ENCODE measurements around the gene RTCA.
"Not testable (repeated sequence)": the region's sequence is repeated elsewhere in the genome, so short reads cannot be mapped to it uniquely, and the experiment has no call there.

RTCA gene

DNA sequence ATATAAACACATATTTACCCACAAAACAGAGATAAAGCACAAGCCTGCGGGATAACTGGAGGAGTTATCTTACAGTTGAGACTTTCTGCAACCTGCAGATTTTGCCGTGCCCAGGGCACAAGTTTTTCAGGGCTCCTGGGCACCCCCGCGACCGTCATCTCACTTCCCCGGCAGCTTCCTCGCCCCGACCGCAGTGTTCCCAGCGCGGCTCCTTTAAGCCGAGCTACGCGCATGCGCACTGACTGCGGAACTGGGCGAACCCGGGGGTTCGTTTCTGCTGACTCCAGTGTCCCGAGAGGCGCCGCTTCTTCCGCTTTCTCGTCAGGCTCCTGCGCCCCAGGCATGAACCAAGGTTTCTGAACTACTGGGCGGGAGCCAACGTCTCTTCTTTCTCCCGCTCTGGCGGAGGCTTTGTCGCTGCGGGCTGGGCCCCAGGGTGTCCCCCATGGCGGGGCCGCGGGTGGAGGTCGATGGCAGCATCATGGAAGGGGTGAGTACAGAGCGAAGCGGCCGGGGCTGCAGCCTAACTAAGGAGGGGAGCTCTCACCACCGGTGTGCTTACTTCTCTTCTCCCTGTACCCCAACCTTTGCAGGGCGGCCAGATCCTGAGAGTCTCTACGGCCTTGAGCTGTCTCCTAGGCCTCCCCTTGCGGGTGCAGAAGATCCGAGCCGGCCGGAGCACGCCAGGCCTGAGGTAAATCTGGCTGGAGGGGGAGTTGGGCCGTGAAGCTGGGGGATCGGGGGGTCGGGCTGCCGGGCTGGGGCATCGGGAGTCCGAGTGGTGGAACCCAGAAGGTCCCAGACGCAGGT is at the start of gene RTCA:
Gene RTCA (plus strand): TSS at position 286 of the 810 bp plus-strand sequence. CDS start 160 bp downstream, at position 446.
- peak; percentile 98 for DNase-seq

DNA sequence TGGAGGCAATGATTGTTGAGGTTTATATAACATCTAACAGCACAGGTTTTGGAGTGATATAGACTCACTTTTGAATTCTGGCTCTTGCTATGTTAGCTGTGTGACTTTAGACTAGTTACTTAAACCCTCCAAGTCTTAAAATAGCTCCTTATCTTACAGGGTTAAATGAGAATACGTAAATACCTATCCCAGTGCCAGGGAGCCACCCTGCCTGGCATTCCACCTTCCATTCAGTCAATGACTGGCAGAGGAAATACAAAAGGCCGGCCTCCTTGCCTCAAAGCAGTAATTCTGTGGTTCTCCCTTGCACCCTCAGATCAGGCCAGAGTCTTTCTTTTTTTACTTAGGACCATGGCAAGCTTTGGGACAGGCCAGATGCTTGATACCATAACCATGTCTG is 48.2 kb upstream of the RTCA start:
- DNase-seq, result no peak

DNA sequence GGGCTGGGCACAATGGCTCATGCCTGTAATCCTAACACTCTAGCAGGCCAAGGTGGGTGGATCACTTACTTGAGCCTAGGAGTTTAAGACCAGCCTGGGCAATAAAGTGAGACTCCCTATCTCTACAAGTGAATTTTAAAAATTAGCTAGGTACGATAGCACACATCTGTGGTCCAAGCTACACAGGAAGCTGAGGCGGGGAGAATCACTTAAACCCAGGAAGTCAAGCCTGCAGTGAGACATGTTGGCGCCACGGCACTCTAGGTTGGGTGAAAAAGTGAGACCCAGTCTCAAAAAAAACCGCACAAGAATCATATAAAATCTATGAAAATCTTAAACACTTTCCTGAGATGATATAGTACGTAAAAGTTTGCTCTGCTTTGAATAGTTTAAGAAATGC is 46.6 kb upstream of the RTCA start:
- DNase-seq, result peak; percentile 6

GRCh38 chr1:100219883-100220282 is 46.1 kb upstream of the RTCA start:
- no peak for DNase-seq

DNA sequence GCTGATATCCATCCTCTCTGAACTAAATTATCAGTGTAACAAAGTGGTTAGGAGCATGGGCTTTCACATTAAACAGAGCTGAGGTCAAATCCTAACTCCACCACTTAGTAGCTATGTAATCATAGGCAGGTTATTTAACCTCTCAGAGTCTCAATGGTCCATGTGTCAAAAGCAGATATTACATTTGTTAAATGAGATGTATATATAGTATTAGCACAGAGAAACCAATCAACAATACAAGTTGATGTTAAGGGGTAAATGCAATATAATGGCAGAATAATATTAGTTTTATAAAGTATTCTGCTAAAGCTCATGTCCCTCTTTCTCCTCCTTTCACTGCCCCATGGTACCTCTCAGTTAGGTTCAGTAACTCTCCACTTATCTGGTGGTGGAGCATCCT is 43.6 kb upstream of the RTCA start:
- DNase-seq, result no peak

- DNase-seq, result no peak
Measured at GRCh38 chr1:100229681-100230443, 36.2 kb upstream of the RTCA start.

DNA sequence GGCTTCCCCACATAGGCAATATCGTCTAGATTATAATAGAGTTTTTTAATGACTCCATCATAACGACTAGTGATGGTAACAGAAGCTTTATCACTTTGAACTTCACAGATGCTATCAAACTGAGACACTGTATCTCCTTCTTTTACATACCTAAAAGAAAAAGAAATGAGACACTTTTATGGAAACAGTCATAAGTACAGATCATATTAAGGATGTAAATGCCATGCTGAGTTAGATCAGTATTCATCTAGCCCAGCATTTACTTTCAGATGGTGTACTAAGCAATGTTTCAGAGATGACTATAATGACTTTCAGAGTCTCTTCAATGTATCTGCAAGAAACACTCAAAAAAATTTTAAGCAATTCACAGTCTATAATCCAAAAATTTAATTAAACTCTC is 35.3 kb upstream of the RTCA start:
- DNase-seq, result no peak

- DNase-seq, result no peak
Measured at GRCh38 chr1:100231721-100232120, 34.3 kb upstream of the RTCA start.

DNA sequence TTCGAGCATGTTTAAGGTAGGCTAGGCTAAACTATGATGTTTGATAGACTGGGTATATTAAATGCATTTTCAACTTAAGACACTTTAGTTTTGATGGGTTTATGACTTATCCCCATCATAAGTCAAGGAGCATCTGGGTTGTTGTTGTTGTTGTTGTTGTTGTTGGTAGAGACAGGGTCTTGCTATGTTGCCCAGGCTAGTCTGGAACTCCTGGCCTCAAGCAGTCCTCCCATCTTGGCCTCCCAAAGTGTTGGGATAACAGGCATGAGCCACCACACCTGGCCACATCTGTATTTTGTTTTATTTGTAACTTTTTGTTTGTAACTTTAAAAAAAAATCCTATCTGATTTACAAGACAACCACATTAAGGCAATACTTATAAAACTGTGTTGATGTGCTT is 33.9 kb upstream of the RTCA start:
- DNase-seq, result no peak

GRCh38 chr1:100233566-100233965 is 32.5 kb upstream of the RTCA start:
- DNase-seq, result not testable (repeated sequence)

DNA sequence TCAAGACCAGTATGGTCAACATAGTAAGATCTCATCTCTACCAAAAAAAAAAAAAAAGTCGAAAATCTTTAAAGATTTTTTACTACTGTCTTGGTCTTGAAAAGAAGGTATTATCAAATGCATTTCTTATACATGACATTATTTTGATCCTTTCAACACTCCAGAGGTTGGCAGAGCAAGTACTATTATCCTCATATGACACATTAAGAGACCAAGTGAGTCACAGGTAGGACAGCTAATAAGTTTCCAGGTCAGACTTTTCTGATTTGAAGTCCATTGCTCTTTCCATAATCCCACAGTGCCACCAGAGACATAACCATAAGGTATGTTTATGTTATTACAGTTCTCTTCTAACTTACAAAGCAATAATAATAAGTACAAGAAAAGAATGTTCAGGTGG is 31.6 kb upstream of the RTCA start:
- no peak for DNase-seq

- no peak for DNase-seq
Measured at GRCh38 chr1:100237091-100237490, 28.9 kb upstream of the RTCA start.

DNA sequence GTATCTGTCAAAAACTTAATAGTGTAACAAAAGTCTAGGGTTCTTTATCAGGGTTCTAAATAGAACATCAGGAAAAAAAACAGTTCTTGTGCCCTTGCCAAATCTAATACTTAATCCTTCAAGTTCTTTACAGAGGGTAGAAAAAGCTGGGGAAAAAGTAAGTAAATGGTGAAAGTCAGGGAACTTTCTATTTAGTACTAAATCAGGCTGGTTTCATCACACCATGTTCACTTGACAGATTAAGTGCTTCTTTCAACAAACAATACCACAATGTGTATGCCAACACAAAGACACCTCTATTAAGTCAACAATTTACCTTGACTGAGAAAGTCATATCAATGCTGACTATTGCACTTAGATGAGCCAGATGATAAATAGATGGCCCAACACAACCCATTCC is 26.1 kb upstream of the RTCA start:
- DNase-seq, result no peak

GRCh38 chr1:100240631-100241030 is 25.4 kb upstream of the RTCA start:
- no peak for DNase-seq

DNA sequence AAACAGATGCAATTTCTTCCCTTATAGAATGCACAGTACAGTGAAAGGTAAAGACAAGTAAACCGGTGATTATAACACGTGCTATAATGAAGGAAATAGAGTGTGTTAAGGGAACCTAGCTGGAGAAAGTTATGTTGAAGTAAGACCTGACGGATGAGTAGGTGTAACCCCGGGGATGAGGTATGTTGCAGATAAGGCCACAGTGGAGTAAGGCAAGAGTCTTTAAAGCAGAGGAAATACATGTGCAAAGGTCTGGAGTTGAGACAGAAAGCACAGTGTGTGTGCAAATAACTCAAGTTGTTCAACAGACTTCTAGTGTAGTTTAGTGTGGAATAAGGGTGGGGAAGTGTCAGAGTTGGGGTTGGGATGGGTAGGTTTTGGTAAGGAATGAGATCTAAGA is 19.3 kb upstream of the RTCA start:
- DNase-seq, result no peak

GRCh38 chr1:100249155-100249536 is 16.9 kb upstream of the RTCA start:
- DNase-seq, result no peak

GRCh38 chr1:100249537-100250257 is 16.3 kb upstream of the RTCA start, which contains the start of gene DBT:
Gene DBT, minus strand, starts transcription at chr1:100249834. Its CDS starts 14 bp downstream, at chr1:100249820.
- peak; percentile 92 for DNase-seq

GRCh38 chr1:100250264-100250663 is 15.8 kb upstream of the RTCA start:
- no peak for DNase-seq

DNA sequence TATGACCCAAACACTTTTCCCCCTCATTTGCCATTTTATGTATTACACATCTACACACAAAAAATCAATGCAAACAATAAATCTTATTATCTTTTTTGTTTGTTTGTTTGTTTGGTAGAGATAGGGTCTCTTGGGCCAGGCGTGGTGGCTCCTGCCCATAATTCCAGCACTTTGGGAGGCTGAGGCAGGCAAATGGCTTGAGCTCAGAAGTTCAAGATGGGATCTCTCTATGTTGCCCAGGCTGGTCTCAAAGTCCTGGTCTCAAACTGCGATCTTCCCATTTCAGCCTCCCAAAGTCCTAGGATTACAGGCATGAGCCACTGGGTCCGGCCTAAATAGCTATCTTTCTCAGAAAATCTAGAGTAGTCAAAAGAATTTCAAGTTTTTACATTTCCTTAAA is 15.2 kb upstream of the RTCA start:
- no peak for DNase-seq

- DNase-seq, result no peak
Measured at GRCh38 chr1:100252901-100253300, 13.1 kb upstream of the RTCA start.

DNA sequence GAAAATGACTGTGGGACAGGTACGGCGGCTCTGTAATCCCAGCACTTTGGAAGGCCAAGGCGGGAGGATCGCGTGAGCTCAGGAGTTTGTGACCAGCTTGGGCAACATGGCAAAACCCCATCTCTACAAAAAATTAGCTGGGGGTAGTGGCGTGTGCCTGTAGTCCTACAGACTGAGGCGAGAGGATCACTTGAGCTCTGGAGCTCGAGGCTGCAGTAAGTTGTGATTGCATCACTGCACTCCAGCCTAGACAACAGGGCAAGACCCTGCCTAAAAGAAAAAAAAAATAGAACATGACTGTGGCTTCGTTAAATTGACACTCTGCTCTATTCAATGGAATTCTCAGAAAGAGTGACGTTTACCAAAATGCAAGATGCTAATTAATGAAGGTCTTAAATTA is 12.5 kb upstream of the RTCA start:
- DNase-seq, result no peak

DNA sequence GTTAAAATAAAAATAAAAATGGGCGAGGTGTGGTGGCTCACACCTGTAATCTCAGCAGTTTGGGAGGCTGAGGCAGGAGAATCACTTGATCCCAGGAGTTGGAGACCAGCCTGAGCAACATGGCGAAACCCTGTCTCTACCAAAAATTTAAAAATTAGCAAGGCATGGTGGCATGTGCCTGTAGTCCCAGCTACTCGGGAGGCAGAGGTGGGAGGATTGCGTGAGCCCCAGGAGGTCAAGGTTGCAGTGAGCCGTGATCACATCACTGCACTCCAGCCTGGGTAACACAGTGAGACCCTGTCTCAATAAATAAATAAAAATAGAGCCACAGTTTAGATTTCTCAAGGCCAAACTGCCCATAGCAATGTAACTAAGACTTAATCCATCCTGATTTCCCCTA is 9.7 kb upstream of the RTCA start:
- DNase-seq, result not testable (repeated sequence)

DNA sequence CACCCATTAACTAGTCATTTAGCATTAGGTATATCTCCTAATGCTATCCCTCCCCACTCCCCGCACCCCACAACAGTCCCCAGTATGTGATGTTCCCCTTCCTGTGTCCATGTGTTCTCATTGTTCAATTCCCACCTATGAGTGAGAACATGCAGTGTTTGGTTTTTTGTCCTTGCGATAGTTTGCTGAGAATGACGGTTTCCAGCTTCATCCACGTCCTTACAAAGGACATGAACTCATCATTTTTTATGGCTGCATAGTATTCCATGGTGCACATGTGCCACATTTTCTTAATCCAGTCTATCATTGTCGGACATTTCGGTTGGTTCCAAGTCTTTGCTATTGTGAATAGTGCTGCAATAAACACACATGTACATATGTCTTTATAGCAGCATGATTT is 7.6 kb upstream of the RTCA start:
- not testable (repeated sequence) for DNase-seq

- DNase-seq, result no peak
Measured at GRCh38 chr1:100261686-100262085, 4.3 kb upstream of the RTCA start.
